Natural killer cell treated with Interleukin-12 subunit alpha and Interleukin-12 subunit beta and Interleukin-15 and Interleukin-18, amount 100 ng/mL, for 72 hours (primary cell): ENCODE results near the gene LRRC46. TPM values are rescaled to one million over a fixed set of nuclear protein-coding genes. Genes with fewer than 3 reads are reported as not detected.
A peak's percentile ranks its signal among the peaks of the same experiment; 100 is the strongest.

Experiments used
- ATAC-seq, 2 donors: fragments of 150-1000 bp; cut with Tn5 transposase in 1 of 2; sonication (Bioruptor Pico), chemical (Tn5 transposase) in 1 of 2; 2 replicates each; pipeline ENCODE4 v1.10.0; 2021
- DNase-seq: peaks from one replicate; pipeline ENCODE4 v3.0.0; 2022; ENCODE audit warnings: low spot score
- H3K27ac Mint-ChIP-seq, 2 donors: 1 replicate in 1 of 2; 2 replicates in 1 of 2; pipeline ENCODE4 v1.8.0; 2022; ENCODE audit warnings: mixed read lengths in 2 of 2, mild to moderate bottlenecking in 1 of 2, moderate library complexity in 1 of 2
- H3K27me3 Mint-ChIP-seq, 2 donors: 1 replicate in 1 of 2; 2 replicates in 1 of 2; pipeline ENCODE4 v1.8.0; 2022; ENCODE audit warnings: mixed read lengths in 2 of 2
- H3K36me3 Mint-ChIP-seq: one replicate; pipeline ENCODE4 v1.8.0; 2022; ENCODE audit warnings: mixed read lengths
- H3K4me1 Mint-ChIP-seq, 2 donors: 1 replicate in 1 of 2; 2 replicates in 1 of 2; pipeline ENCODE4 v1.8.0; 2022; ENCODE audit warnings: low read depth in 2 of 2, mixed read lengths in 2 of 2, mild to moderate bottlenecking in 1 of 2
- H3K4me3 Mint-ChIP-seq: one replicate; pipeline ENCODE4 v1.8.0; 2022; ENCODE audit warnings: mixed read lengths
- H3K9me3 Mint-ChIP-seq: 2 replicates; pipeline ENCODE4 v1.8.0; 2022; ENCODE audit warnings: mixed read lengths
- total RNA-seq, 2 donors: library from RNA; stranded (reverse); gene quantifications; one replicate each; pipeline ENCODE4 v1.2.3, GENCODE V29; 2022

Gene LRRC46
- total RNA-seq, 2 donors from 2014 or later: 0.17 to 0.86 TPM

DNA sequence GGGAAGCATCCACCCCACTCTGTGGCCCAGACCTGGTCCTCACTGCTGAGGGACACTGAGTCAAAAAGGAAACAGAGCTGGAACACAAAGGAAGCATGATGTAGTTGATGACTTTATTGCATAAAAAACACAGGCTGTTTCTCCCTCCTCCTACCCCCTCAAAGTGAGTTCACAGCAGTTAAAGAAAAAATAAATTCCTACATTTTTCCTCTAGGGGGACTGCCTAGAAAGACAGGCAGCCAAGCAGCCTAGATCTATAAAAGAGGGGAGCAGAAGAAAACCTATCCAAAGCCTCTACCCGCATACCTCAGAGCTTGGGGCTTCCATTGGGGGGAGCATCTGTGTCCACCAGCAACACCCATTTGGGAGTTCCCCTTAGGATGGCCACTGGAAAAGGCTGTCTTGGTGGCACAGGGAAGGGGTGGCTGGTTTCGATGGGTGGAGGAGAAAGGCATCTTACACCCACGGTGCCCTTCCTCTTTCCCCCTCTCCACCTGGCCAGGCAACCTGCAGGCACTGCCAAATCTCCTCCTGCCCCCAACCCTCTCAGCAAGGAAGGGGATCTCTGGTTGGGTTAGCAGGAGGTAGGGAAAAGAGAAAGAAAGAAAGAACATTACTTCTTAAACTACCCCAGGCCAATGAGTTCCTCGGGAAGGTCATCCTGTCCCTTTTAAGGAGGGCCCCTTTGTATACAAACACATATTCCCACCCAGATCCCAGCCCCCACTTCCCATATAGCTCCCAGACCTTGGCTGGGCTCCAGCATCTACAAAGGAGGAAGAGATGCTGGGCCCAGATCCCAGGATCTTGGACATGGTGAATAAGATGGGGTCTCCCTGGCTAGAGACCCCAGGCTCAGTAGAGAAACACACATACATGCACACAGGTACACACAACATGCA, 13.6 kb downstream of the LRRC46 start:
- H3K9me3 Mint-ChIP-seq: no peaks in the 10 kb centered on the region
- H3K4me3 Mint-ChIP-seq: no peak overlapping the region
- peaks cover 25 to 27% of the 10 kb centered on the region in 2 donors for H3K27me3 Mint-ChIP-seq
- no peak overlapping the region for H3K27ac Mint-ChIP-seq
- DNase-seq (no peak), ATAC-seq (no peak)
- no peaks in the 10 kb centered on the region for H3K36me3 Mint-ChIP-seq
- peaks cover 14 to 15% of the 10 kb centered on the region in 2 donors for H3K4me1 Mint-ChIP-seq

DNA sequence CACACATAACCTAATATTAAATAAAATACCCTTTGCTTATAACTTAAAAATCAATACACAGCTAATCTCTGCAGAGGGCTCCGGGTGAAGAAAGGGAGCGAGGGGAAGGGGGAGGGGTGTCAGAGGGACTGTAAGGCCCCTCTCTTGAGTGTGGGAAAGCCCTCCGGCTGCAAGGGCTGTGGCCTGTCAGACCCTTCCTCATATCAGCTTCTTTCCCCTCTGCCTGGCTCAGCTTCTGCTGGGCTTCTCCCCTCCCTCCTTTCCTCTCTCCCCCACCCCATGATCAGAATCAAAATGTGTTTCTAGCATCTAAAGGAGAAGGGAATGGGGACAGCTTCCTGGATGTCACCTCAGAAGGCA, 14.2 kb downstream of the LRRC46 start:
- Mint-ChIP-seq H3K36me3 (no peaks in the 10 kb centered on the region), H3K4me3 (no peak overlapping the region), H3K27ac (no peak overlapping the region), H3K9me3 (no peaks in the 10 kb centered on the region), H3K4me1 (peaks cover 10 to 14% of the 10 kb centered on the region in 2 donors), H3K27me3 (peaks cover 25 to 30% of the 10 kb centered on the region in 2 donors)
- DNase-seq: no peak
- ATAC-seq: no peak

DNA sequence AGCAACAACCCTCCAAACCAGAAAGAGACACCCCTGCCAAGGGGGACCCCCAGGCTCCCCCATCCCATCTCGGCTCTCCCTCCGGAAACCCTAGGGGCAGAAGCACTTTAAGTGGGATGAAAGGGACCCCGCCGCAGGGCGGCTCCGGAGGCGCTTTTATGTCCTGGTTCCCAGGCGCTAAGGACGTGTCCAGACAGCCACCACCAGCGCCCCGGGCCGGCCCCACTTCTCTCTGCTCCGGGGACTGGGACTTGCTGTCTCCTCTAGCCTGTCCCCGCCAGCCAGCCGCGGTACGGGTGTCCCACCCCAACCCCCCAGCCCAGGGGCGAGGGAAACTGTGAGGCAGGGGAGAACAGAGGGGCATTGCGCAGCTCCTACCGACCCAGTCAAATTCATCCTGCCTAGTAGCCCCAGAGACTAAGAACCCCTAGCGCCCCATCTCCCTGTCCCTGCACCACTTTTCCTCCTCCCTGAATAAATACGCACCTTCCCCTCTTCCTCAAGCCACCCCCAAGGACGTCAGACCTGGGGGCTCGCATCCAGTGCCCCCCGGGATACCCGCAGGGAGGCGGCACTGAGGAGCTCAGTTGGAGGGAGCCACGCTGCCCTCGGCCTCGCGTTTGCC, 15.4 kb downstream of the LRRC46 start:
- DNase-seq: no peak
- ATAC-seq: no peak
- Mint-ChIP-seq H3K4me3 (no peak overlapping the region), H3K4me1 (peaks cover 6 to 12% of the 10 kb centered on the region in 2 donors), H3K27me3 (peaks cover 26 to 32% of the 10 kb centered on the region in 2 donors), H3K9me3 (no peaks in the 10 kb centered on the region), H3K36me3 (no peaks in the 10 kb centered on the region), H3K27ac (no peak overlapping the region)

DNA sequence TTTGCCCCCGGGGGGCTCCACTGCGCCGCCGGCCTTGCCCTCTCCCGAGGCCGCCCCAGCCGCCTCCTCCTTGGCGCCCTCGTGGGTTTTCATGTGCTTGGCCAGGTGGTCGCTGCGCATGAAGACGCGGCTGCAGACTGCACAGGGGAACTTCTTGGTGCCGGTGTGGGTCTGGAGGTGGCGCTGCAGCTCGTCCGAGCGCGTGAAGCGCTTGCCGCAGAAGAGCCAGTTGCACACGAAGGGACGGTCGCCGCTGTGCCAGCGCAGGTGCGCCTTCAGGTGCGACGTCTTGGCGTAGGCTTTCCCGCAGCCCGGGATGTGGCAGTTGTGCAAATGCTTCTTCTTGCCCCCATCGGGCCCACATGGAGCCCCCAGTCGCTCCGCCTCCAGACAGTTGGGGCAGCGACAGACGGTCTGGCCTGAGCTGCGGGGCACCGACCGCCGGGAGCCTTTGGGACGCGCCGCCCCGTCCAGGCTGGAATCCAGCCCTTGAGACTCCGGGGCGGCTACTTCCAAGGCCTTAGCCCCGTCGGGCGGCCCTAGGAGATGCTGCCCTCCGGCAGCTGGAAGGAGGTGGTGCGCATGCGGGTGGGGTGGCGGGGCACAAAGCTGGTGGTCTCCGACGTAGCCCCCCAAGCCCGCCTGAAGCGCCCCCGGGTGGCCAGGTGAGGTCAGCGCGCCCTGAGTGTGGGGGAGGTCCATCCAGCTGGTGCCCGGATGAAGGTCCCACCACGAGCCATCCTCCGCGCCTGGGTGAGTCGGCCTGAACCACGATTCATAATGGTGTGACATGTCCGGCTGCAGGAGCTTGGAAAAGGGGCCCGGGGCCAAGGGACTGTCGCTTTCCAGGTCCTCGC, 16.1 kb downstream of the LRRC46 start:
- Mint-ChIP-seq H3K4me3 (no peak overlapping the region), H3K27ac (no peak overlapping the region), H3K9me3 (no peaks in the 10 kb centered on the region), H3K27me3 (peaks cover 34 to 39% of the 10 kb centered on the region in 2 donors), H3K4me1 (peaks cover 13 to 19% of the 10 kb centered on the region in 2 donors), H3K36me3 (no peaks in the 10 kb centered on the region)
- DNase-seq: no peak
- no peak for ATAC-seq

DNA sequence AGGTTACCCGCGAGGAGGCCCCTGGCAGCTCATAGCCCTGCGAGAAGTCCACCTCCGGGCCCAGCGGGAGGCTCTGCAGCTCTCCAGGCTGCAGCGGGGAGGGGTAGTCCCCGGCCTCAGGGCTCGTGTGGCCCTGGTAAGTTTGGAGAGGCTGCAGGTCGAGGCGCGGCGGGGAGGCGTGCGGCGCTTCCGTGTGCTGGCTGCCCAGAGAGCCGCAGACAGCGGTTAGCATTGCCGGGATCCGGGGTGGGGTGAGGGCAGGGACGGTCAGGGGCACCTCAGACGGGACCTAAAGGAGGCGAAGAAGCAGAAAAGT, 16.7 kb downstream of the LRRC46 start:
- H3K27ac Mint-ChIP-seq: no peak overlapping the region
- no peak overlapping the region for H3K4me3 Mint-ChIP-seq
- peaks cover 40 to 44% of the 10 kb centered on the region in 2 donors for H3K27me3 Mint-ChIP-seq
- H3K4me1 Mint-ChIP-seq: peaks cover 11 to 17% of the 10 kb centered on the region in 2 donors
- no peaks in the 10 kb centered on the region for H3K9me3 Mint-ChIP-seq
- ATAC-seq (no peak), DNase-seq (no peak)
- no peaks in the 10 kb centered on the region for H3K36me3 Mint-ChIP-seq

DNA sequence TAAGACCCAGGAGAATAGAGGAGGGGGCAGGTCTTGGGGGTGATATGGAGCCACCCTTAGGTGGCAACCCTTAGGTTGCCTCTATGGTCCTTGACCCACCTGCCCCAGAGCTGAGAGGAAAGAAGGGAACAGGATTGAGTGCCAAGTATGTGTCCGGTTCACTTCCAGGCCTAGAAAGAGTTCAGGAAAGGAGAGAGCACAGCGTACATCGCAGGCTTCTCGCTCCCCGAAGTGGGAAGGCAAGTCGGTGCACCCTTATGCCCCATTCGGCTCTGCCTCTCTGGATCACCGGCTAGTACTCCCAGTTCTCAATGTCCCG, 18.9 kb downstream of the LRRC46 start:
- Mint-ChIP-seq H3K4me3 (peak overlapping the region; percentile 38), H3K36me3 (no peaks in the 10 kb centered on the region), H3K27ac (no peak overlapping the region), H3K4me1 (peaks cover 9 to 26% of the 10 kb centered on the region in 2 donors), H3K9me3 (no peaks in the 10 kb centered on the region), H3K27me3 (peaks cover 56 to 62% of the 10 kb centered on the region in 2 donors)
- no peak for DNase-seq
- no peak for ATAC-seq

DNA sequence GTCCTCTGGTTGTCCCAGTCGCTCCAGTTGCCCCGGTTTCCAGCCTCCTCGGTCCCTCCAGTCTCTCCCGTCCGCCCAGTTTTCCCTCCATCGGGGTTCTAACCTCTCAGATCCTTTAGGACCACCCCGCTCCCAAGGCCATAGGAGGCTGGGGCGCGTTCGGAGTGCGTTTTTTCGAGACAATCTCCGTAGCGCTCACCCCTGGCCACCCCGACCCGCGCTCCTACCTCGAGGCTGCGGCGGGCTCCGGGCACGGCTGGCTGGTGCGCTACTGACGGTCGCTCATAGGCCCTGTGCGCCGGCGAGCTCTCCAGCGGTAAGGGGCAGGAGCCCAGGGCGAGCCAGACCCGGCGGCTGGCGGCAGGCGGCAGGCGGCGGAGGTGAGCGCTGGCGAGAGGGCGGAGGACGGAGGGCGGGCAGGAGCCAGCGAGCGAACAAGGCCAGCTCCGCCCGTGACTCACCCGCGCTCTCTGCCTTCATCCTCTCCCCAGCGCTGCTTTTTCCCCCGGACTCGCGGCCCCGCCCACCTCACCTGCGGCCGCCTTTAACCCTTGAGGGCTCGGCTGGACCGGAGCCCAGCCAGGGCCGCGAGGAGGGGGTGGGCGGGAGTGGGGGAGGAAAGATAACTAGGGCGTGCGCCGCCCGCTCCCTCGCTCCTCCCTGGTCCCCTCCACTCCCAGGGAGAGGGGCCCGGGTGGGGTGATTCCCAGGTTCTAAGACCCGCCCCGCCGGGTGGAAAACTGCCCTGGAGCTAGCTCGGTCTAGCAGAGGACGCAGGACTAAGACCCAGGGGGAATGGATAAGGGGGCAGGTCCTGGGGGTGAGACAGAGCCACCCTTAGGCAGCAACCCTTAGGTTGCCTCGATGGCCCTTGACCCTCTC, 19.5 kb downstream of the LRRC46 start, which contains the start of gene SP6:
SP6 (minus strand) TSS at position 472 of the 882 bp plus-strand sequence. CDS start 2,734 bp downstream, outside the sequence.
- Mint-ChIP-seq H3K4me1 (peaks cover 9 to 26% of the 10 kb centered on the region in 2 donors), H3K36me3 (no peaks in the 10 kb centered on the region), H3K27ac (no peak within 1 kb of the TSS), H3K9me3 (no peaks in the 10 kb centered on the region), H3K4me3 (peak within 1 kb of the TSS; percentile 38), H3K27me3 (peaks cover 60 to 65% of the 10 kb centered on the region in 2 donors)
- ATAC-seq: peak; percentile 86 to 89
- DNase-seq: peak; percentile 79

DNA sequence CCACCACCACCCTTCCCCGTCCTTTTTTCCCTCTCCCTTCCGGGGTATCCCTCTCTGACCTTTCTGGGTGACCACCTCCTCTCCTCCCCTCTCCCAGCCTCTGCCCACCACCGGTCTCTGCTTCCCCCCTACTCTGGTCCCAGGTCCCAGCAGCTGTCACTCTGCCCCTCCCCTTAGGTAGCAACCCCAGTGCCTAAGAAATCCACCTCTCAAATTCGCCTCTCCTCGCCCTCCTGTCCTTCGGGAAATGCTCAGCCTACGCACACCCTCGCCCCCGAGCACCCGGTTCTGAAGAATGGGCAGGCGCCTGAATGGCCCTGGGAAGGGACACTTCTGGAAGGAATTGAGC, 20.3 kb downstream of the LRRC46 start:
- H3K27me3 Mint-ChIP-seq: peaks cover 64% of the 10 kb centered on the region in 2 donors
- no peak overlapping the region for H3K27ac Mint-ChIP-seq
- H3K9me3 Mint-ChIP-seq: no peaks in the 10 kb centered on the region
- peak overlapping the region; percentile 27 for H3K4me3 Mint-ChIP-seq
- H3K4me1 Mint-ChIP-seq: peaks cover 9 to 28% of the 10 kb centered on the region in 2 donors
- ATAC-seq (no peak), DNase-seq (no peak)
- H3K36me3 Mint-ChIP-seq: no peaks in the 10 kb centered on the region

DNA sequence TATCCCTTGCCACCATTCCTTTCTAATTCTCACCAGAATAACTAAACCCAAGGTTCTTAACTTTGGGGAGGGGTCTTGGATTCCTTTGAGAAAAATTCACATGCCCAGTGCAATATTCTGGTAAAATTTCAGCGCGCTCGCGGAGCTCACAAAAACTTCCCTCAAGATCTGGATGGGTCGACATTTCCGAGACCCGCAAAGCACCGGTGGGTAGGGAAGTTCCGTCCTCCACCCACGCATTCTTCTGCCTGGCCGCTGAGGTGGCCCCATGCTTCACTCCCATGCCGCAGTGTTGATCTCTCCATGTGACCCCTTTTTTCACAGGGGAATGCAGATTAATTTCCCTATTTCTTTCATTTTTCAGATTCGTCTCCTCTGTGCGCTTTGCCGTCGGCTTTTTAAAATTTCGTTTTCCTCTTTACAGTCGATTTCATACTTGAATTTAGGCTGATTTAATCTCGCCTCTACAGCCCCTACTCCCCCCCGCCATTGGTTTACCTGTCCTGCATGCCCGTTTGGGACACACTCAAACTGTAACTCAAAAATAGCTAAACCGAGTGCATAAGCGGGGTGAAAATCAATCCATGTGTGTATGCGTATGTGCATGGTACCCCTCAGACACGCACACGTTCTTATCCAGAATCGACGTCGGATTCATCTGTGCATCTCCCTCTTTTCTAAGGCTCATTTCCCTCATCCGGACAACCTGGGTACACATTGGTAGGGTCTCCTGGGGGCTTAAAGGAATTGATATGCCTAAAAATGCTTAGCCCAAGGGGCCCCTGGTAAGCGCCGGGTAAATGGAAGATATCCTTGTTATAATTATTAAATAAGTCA, 20.9 kb downstream of the LRRC46 start:
- H3K27me3 Mint-ChIP-seq: peaks cover 62% of the 10 kb centered on the region in 2 donors
- peaks cover 9 to 29% of the 10 kb centered on the region in 2 donors for H3K4me1 Mint-ChIP-seq
- H3K27ac Mint-ChIP-seq: no peak overlapping the region
- ATAC-seq (no peak), DNase-seq (no peak)
- H3K9me3 Mint-ChIP-seq: no peaks in the 10 kb centered on the region
- H3K36me3 Mint-ChIP-seq: no peaks in the 10 kb centered on the region
- peak overlapping the region; percentile 27 for H3K4me3 Mint-ChIP-seq

DNA sequence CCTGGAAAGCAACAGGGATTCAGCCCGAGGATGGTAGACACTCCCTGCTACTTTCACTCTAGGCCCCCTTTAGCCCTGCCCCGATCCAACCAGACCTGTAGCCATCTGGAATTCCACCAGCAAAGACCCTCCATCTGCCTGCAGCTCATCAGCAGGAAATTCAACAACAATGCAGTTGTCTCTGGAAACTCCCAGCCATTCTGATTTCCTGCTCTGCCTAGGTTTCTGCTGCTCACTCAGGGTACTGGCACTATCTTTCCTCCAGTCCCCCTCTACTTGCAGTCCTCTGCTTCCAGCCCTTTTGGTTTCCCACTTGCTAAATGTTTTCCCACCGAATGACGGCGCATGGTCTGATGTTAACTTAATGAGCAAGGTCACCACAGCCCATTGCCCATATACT, 22.1 kb downstream of the LRRC46 start:
- no peaks in the 10 kb centered on the region for H3K9me3 Mint-ChIP-seq
- no peak overlapping the region for H3K4me3 Mint-ChIP-seq
- DNase-seq (no peak), ATAC-seq (no peak)
- H3K36me3 Mint-ChIP-seq: no peaks in the 10 kb centered on the region
- peaks cover 65 to 68% of the 10 kb centered on the region in 2 donors for H3K27me3 Mint-ChIP-seq
- no peak overlapping the region for H3K27ac Mint-ChIP-seq
- peaks cover 9 to 29% of the 10 kb centered on the region in 2 donors for H3K4me1 Mint-ChIP-seq

DNA sequence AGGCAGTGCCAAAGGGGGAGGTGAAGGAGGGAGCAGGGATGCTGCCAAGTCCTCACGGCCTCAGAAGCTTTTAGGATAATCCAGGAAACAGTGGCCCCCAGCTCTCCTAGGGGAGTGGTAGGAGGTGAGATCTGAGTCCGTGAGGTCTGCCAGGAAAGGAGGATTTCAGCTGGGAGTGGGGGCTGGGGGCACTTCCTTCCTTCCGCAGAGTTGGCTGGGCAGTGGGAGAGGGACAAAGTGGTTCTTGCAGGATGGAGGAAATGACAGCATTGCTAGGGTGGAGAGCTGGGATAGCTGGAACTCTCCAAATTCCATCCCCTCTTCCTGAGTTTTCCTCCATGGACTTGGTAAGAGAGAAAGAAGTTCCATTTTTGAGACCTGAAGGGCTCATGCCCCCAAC, 24.3 kb downstream of the LRRC46 start:
- no peak overlapping the region for H3K4me3 Mint-ChIP-seq
- no peak overlapping the region for H3K27ac Mint-ChIP-seq
- H3K4me1 Mint-ChIP-seq: peaks cover 9 to 25% of the 10 kb centered on the region in 2 donors
- H3K27me3 Mint-ChIP-seq: peaks cover 62 to 72% of the 10 kb centered on the region in 2 donors
- H3K9me3 Mint-ChIP-seq: no peaks in the 10 kb centered on the region
- no peaks in the 10 kb centered on the region for H3K36me3 Mint-ChIP-seq
- DNase-seq (no peak), ATAC-seq (no peak)

DNA sequence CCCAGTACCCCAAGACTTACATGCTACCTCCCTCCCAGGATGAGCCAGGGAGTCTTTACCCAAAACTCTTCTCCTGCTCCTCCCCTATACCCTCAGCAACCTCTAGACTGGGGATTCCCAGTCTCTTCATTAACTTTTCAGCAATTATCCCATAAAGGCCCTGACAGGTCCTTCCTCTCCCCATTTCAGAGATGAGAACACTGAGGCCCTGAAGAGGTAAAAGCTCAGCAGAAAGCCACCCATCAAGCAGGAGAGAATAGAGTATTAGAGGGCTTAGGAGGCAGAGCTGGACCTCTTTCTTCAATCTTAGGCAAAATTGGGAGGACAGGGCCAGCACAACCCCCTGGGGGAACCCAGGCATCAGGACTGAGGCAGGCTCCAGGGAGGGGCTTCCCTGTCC, 25.4 kb downstream of the LRRC46 start:
- DNase-seq (no peak), ATAC-seq (no peak)
- Mint-ChIP-seq H3K4me3 (no peak overlapping the region), H3K27me3 (peaks cover 60 to 70% of the 10 kb centered on the region in 2 donors), H3K27ac (peak overlapping the region in 1 of 2 donors; percentile 64), H3K36me3 (no peaks in the 10 kb centered on the region), H3K9me3 (no peaks in the 10 kb centered on the region), H3K4me1 (peaks cover 9 to 22% of the 10 kb centered on the region in 2 donors)
